ENCODE data around the gene PLEKHA1.

GRCh38 chr10:122333037-122333436, 41.5 kb upstream of the PLEKHA1 start:
- TF ChIP-seq POLR2A (IDR thresholded peaks at IDR 0.05; ENCODE audit: low read depth) (no peak), POLR2AphosphoS5 (IDR thresholded peaks at IDR 0.05) (no peak)
